Common myeloid progenitor, CD34-positive (primary cell): ENCODE measurements around the gene CMTM2.

Experiments
- CTCF ChIA-PET: fragments of 350-600 bp; sonication (Branson Sonifier 250); formaldehyde crosslinking; loops from one replicate; lab custom pipeline; 2021; ENCODE audit warnings: antibody characterized with exemption; lab: Charles Lee
- POLR2A ChIA-PET: fragments of 350-600 bp; sonication (Branson Sonifier 250); formaldehyde crosslinking; loops from one replicate; lab custom pipeline; 2021; ENCODE audit warnings: antibody characterized with exemption; lab: Charles Lee
- DNase-seq, 3 donors: peaks; one replicate each; pipeline versions ENCODE4 v3.0.0 to v3.0.0-alpha.2; 2013
- H3K27ac ChIP-seq, 2 experiments: 1 replicate in 1 of 2; 2 replicates in 1 of 2; pipeline ENCODE4 v1.7.0; 2013; ENCODE audit warnings: inconsistent platforms in 2 of 2, low read length in 2 of 2, mild to moderate bottlenecking in 2 of 2, low read depth in 1 of 2, moderate library complexity in 1 of 2; ENCODE audit not compliant: severe bottlenecking in 2 of 2, insufficient read depth in 1 of 2, poor library complexity in 1 of 2
- H3K27me3 ChIP-seq, 5 experiments: replicated peaks in 2 of 5; 1 replicate in 3 of 5; 2 replicates in 2 of 5; pipeline versions ENCODE4 v1.6.1 to v1.7.0; 2013; ENCODE audit warnings: low read length in 4 of 5, mild to moderate bottlenecking in 2 of 5, moderate library complexity in 2 of 5, inconsistent platforms in 1 of 5; ENCODE audit not compliant: insufficient read depth in 5 of 5, control insufficient read depth in 4 of 5
- H3K36me3 ChIP-seq, 4 experiments: 1 replicate in 2 of 4; 2 replicates in 2 of 4; pipeline versions ENCODE4 v1.6.1 to v1.7.0; 2013; ENCODE audit warnings: low read length in 3 of 4, control low read depth in 1 of 4, mild to moderate bottlenecking in 1 of 4; ENCODE audit not compliant: control insufficient read depth in 4 of 4, insufficient read depth in 4 of 4
- H3K4me1 ChIP-seq, 4 experiments: 1 replicate in 3 of 4; 2 replicates in 1 of 4; pipeline versions ENCODE4 v1.6.1 to v1.7.1; 2013; ENCODE audit warnings: low read length in 3 of 4, mild to moderate bottlenecking in 3 of 4, control low read depth in 1 of 4, inconsistent platforms in 1 of 4, moderate library complexity in 1 of 4; ENCODE audit not compliant: control insufficient read depth in 4 of 4, insufficient read depth in 4 of 4; ENCODE audit errors: control extremely low read depth in 1 of 4
- H3K4me3 ChIP-seq, 7 experiments: 1 replicate in 4 of 7; 2 replicates in 3 of 7; pipeline versions ENCODE4 v1.5.1 to v1.7.0; 2013; ENCODE audit warnings: mild to moderate bottlenecking in 7 of 7, low read length in 6 of 7, moderate library complexity in 6 of 7, inconsistent platforms in 2 of 7, low read depth in 2 of 7, control low read depth in 1 of 7; ENCODE audit not compliant: insufficient read depth in 4 of 7, control insufficient read depth in 1 of 7; ENCODE audit errors: extremely low read depth in 1 of 7
- H3K9me3 ChIP-seq, 5 experiments: 1 replicate in 4 of 5; 2 replicates in 1 of 5; pipeline versions ENCODE4 v1.6.1 to v1.7.1; 2013; ENCODE audit warnings: low read length in 4 of 5, mild to moderate bottlenecking in 2 of 5, inconsistent platforms in 1 of 5, low read depth in 1 of 5, moderate library complexity in 1 of 5; ENCODE audit not compliant: control insufficient read depth in 4 of 5, insufficient read depth in 2 of 5; ENCODE audit errors: control extremely low read depth in 1 of 5
- WGBS: methylation state at CpG from one replicate; pipeline ENCODE4 v1.1.5; 2013; ENCODE audit not compliant: insufficient coverage; 5-methylcytosine and 5-hydroxymethylcytosine counted together

CMTM2 gene

GRCh38 chr16:66576296-66576695 is 3.0 kb upstream of the CMTM2 start:
- DNase-seq = no peak
- H3K27me3 ChIP-seq = peaks cover 0 to 1% (median 0%) of the 10 kb centered on the region in 5 experiments
- WGBS = 96% methylated on average over 4 of the region's 5 CpGs
- H3K4me1 ChIP-seq = peaks cover 12 to 56% (median 42%) of the 10 kb centered on the region in 4 experiments
- no peaks in the 10 kb centered on the region for H3K9me3 ChIP-seq
- POLR2A ChIA-PET = no interaction called here
- CTCF ChIA-PET = interaction anchor here (1.9 to 9.9 kb wide), 5 partner anchors 12 to 54 kb away, joined by 6 to 82 read pairs (median 13); partner anchors contain the start of genes CKLF and CMTM1
- no peaks in the 10 kb centered on the region for H3K36me3 ChIP-seq
- no peak overlapping the region for H3K27ac ChIP-seq
- no peak overlapping the region for H3K4me3 ChIP-seq

- no peak overlapping the region for H3K27ac ChIP-seq
- no peaks in the 10 kb centered on the region for H3K9me3 ChIP-seq
- H3K4me3 ChIP-seq = no peak overlapping the region
- POLR2A ChIA-PET = no interaction called here
- no peak for DNase-seq
- CTCF ChIA-PET = interaction anchor here (1.2 to 6.1 kb wide), 9 partner anchors 9 to 100 kb away, joined by 3 to 41 read pairs (median 5); no protein-coding TSS in a partner anchor
- H3K27me3 ChIP-seq = peaks cover 0 to 1% (median 0%) of the 10 kb centered on the region in 5 experiments
- H3K4me1 ChIP-seq = peaks cover 8 to 36% (median 29%) of the 10 kb centered on the region in 4 experiments
- H3K36me3 ChIP-seq = no peaks in the 10 kb centered on the region
- 95% methylated on average over 4 of the region's 4 CpGs for WGBS
Observed at GRCh38 chr16:66580605-66581209, 1.4 kb downstream of the CMTM2 start.

GRCh38 chr16:66581246-66581952 is 2.1 kb downstream of the CMTM2 start:
- H3K36me3 ChIP-seq = no peaks in the 10 kb centered on the region
- ChIA-PET POLR2A (no interaction called here), CTCF (interaction anchor here (1.3 to 6.1 kb wide), 10 partner anchors 8 to 101 kb away, joined by 3 to 41 read pairs (median 6); no protein-coding TSS in a partner anchor)
- WGBS = 100% methylated on average over 2 of the region's 3 CpGs
- H3K4me3 ChIP-seq = no peak overlapping the region
- peaks cover 8 to 43% (median 36%) of the 10 kb centered on the region in 4 experiments for H3K4me1 ChIP-seq
- peaks cover 0 to 1% (median 0%) of the 10 kb centered on the region in 5 experiments for H3K27me3 ChIP-seq
- H3K9me3 ChIP-seq = no peaks in the 10 kb centered on the region
- no peak overlapping the region for H3K27ac ChIP-seq
- DNase-seq = no peak

- 12% methylated on average over 9 of the region's 10 CpGs for WGBS
- POLR2A ChIA-PET = interaction anchor here (1.3 kb wide), 1 partner anchor 63 kb away, joined by 4 read pairs; no protein-coding TSS in a partner anchor
- CTCF ChIA-PET = interaction anchor here (0.7 to 3.0 kb wide), 10 partner anchors 16 to 74 kb away, joined by 3 to 16 read pairs (median 3); no protein-coding TSS in a partner anchor
- H3K27me3 ChIP-seq = no peaks in the 10 kb centered on the region
- H3K4me3 ChIP-seq = peak overlapping the region in 1 of 7 experiments; percentile 28
- no peaks in the 10 kb centered on the region for H3K36me3 ChIP-seq
- peaks cover 6 to 67% (median 55%) of the 10 kb centered on the region in 4 experiments for H3K4me1 ChIP-seq
- H3K27ac ChIP-seq = no peak overlapping the region
- no peaks in the 10 kb centered on the region for H3K9me3 ChIP-seq
- DNase-seq = peak in 2 of 3 donors; percentile 54 to 67
Observed at GRCh38 chr16:66585481-66586239, 6.4 kb downstream of the CMTM2 start.

- Histone ChIP-seq H3K27me3 (no peaks in the 10 kb centered on the region), H3K4me3 (peak overlapping the region in 3 of 7 experiments; percentile 29 to 54 (median 38)), H3K9me3 (no peaks in the 10 kb centered on the region), H3K4me1 (peaks cover 6 to 65% (median 54%) of the 10 kb centered on the region in 4 experiments), H3K36me3 (no peaks in the 10 kb centered on the region), H3K27ac (no peak overlapping the region)
- no peak for DNase-seq
- ChIA-PET POLR2A (no interaction called here), CTCF (interaction anchor here (0.6 to 3.1 kb wide), 20 partner anchors 9 to 245 kb away, joined by 3 to 78 read pairs (median 16); partner anchors contain the start of genes CKLF and CMTM2)
- 13% methylated on average over 4 of the region's 7 CpGs for WGBS
Observed at GRCh38 chr16:66587881-66588600, 8.8 kb downstream of the CMTM2 start.

- ChIA-PET POLR2A (interaction anchor here (0.5 to 1.1 kb wide), 5 partner anchors 10 to 80 kb away, joined by 3 to 8 read pairs (median 4); no protein-coding TSS in a partner anchor), CTCF (interaction anchor here (0.6 to 3.1 kb wide), 35 partner anchors 10 to 247 kb away, joined by 3 to 78 read pairs (median 7); partner anchors contain the start of genes CKLF and CMTM2)
- Histone ChIP-seq H3K27ac (no peak overlapping the region), H3K4me1 (peaks cover 6 to 65% (median 54%) of the 10 kb centered on the region in 4 experiments), H3K36me3 (no peaks in the 10 kb centered on the region), H3K27me3 (no peaks in the 10 kb centered on the region), H3K9me3 (peaks cover 0 to 5% (median 0%) of the 10 kb centered on the region in 5 experiments), H3K4me3 (no peak overlapping the region)
- WGBS = 97% methylated on average over 4 of the region's 8 CpGs
- peak; percentile 88 to 92 (median 90) for DNase-seq
Observed at GRCh38 chr16:66588981-66589713, 9.9 kb downstream of the CMTM2 start.
